Mucosa of gallbladder (tissue), 1 donor: ENCODE measurements around the gene SDK1. TPM values are rescaled to one million over a fixed set of nuclear protein-coding genes. Genes with fewer than 3 reads are reported as not detected.
"Not testable (repeated sequence)": the region's sequence is repeated elsewhere in the genome, so short reads cannot be mapped to it uniquely, and the experiment has no call there.

ENCODE experiments used
- DNase-seq: peaks from one replicate; pipeline ENCODE4 v3.0.0-alpha.2; 2020; ENCODE audit warnings: low spot score
- total RNA-seq: library from RNA; stranded (reverse); gene quantifications from one replicate; pipeline ENCODE4 v1.2.1, GENCODE V29; 2021
- donor health status: DM: no; HTN: no; CAD: no.

The SDK1 gene
- total RNA-seq, 1 donor from 2014 or later = 6.6 TPM

- DNase-seq = not testable (repeated sequence)
Measured at GRCh38 chr7:3582145-3582544, 281.1 kb downstream of the SDK1 start.

- DNase-seq = no peak
Measured at GRCh38 chr7:3585826-3586225, 284.8 kb downstream of the SDK1 start.

- no peak for DNase-seq
Measured at GRCh38 chr7:3588341-3588740, 287.3 kb downstream of the SDK1 start.

GRCh38 chr7:3589752-3590151, 288.7 kb downstream of the SDK1 start:
- no peak for DNase-seq

- no peak for DNase-seq
Measured at GRCh38 chr7:3591219-3591618, 290.2 kb downstream of the SDK1 start.

GRCh38 chr7:3591944-3592343, 290.9 kb downstream of the SDK1 start:
- no peak for DNase-seq

- no peak for DNase-seq
Measured at GRCh38 chr7:3592401-3593134, 291.5 kb downstream of the SDK1 start.

- no peak for DNase-seq
Measured at GRCh38 chr7:3594901-3595300, 293.8 kb downstream of the SDK1 start.

GRCh38 chr7:3598854-3599253, 297.8 kb downstream of the SDK1 start:
- no peak for DNase-seq

- no peak for DNase-seq
Measured at GRCh38 chr7:3605222-3605621, 304.2 kb downstream of the SDK1 start.

GRCh38 chr7:3606436-3606835, 305.4 kb downstream of the SDK1 start:
- no peak for DNase-seq

GRCh38 chr7:3607847-3608246, 306.8 kb downstream of the SDK1 start:
- peak; percentile 29 for DNase-seq

- DNase-seq = no peak
Measured at GRCh38 chr7:3616306-3616705, 315.3 kb downstream of the SDK1 start.

GRCh38 chr7:3630081-3630480, 329.0 kb downstream of the SDK1 start:
- no peak for DNase-seq

GRCh38 chr7:3634396-3634795, 333.3 kb downstream of the SDK1 start:
- DNase-seq = no peak

GRCh38 chr7:3636131-3636860, 335.2 kb downstream of the SDK1 start:
- no peak for DNase-seq

- DNase-seq = no peak
Measured at GRCh38 chr7:3639253-3639652, 338.2 kb downstream of the SDK1 start.

GRCh38 chr7:3641582-3641981, 340.5 kb downstream of the SDK1 start:
- DNase-seq = no peak

- DNase-seq = no peak
Measured at GRCh38 chr7:3643091-3643490, 342.0 kb downstream of the SDK1 start.

- DNase-seq = no peak
Measured at GRCh38 chr7:3648276-3648675, 347.2 kb downstream of the SDK1 start.

- DNase-seq = no peak
Measured at GRCh38 chr7:3649250-3649649, 348.2 kb downstream of the SDK1 start.

GRCh38 chr7:3649678-3650440, 348.8 kb downstream of the SDK1 start:
- DNase-seq = no peak

- DNase-seq = no peak
Measured at GRCh38 chr7:3650844-3651243, 349.8 kb downstream of the SDK1 start.
